Lower lobe of right lung (tissue), 2 donors: ENCODE results near the gene LRRC15. TPM values are rescaled to one million over a fixed set of nuclear protein-coding genes. Genes with fewer than 3 reads are reported as not detected.

Experiments
- ATAC-seq, 2 donors: fragments of 200-7000 bp; cut with Tn5 transposase; one replicate each; pipeline ENCODE4 v1.9.1; 2020 to 2022; ENCODE audit warnings: mild to moderate bottlenecking in 2 of 2, moderate library complexity in 2 of 2
- DNase-seq: peaks from one replicate; pipeline ENCODE4 v3.0.0-alpha.2; 2020
- H3K27ac ChIP-seq: fragments of 200-600 bp; one replicate; pipeline ENCODE4 v1.8.0; 2022
- H3K27me3 ChIP-seq: fragments of 200-600 bp; one replicate; pipeline ENCODE4 v1.8.0; 2022; ENCODE audit warnings: low read depth
- H3K36me3 ChIP-seq: fragments of 200-600 bp; one replicate; pipeline ENCODE4 v1.8.0; 2022; ENCODE audit warnings: mild to moderate bottlenecking
- H3K4me1 ChIP-seq: fragments of 200-600 bp; one replicate; pipeline ENCODE4 v1.8.0; 2022
- H3K4me3 ChIP-seq: fragments of 200-600 bp; one replicate; pipeline ENCODE4 v1.8.0; 2022; ENCODE audit warnings: mild to moderate bottlenecking
- H3K9me3 ChIP-seq: fragments of 200-600 bp; one replicate; pipeline ENCODE4 v1.8.0; 2022
- CTCF ChIP-seq: fragments of 200-600 bp; IDR thresholded peaks from one replicate; pipeline ENCODE4 v1.8.0; 2022; ENCODE audit warnings: antibody characterized with exemption, mild to moderate bottlenecking
- intact Hi-C: fragments of 100-400 bp; cut with DNase I; formaldehyde crosslinking; loops from one replicate; pipeline ENCODE4 v1.11.0; 2022
- total RNA-seq: library from RNA; stranded (reverse); fragmentation: NEBNext Ultra II Directional; extraction: Animal tissue kit (Norgen Biotek cat#: 25700); gene quantifications from one replicate; pipeline ENCODE4 v1.2.1, GENCODE V29; 2021
- donor health status: DM: no; HTN: yes; CAD: no; lungs with severe emphysema.

LRRC15 gene
- total RNA-seq, 1 donor from 2014 or later = 0.24 TPM

DNA sequence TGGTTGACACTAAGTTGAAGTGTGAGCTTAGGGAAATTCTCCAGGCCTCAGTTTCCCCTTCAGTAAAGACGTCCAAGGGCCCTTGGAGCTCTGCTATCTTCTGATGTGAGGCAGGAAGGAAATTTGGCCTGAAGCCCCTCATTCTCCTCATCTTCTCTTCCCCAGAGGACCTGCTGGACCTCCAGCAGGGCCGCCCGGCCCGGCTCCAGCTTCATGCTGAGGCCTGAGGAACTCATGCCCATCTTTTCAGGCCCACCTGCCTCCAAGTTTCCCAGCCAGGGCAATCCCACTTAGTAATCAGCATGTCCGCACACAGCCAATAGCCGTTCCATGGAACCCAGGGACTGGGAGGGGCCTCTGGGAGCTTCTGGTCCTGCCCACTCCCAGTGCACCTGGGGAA lies 4.0 kb downstream of the LRRC15 start:
- no peak for ATAC-seq

DNA sequence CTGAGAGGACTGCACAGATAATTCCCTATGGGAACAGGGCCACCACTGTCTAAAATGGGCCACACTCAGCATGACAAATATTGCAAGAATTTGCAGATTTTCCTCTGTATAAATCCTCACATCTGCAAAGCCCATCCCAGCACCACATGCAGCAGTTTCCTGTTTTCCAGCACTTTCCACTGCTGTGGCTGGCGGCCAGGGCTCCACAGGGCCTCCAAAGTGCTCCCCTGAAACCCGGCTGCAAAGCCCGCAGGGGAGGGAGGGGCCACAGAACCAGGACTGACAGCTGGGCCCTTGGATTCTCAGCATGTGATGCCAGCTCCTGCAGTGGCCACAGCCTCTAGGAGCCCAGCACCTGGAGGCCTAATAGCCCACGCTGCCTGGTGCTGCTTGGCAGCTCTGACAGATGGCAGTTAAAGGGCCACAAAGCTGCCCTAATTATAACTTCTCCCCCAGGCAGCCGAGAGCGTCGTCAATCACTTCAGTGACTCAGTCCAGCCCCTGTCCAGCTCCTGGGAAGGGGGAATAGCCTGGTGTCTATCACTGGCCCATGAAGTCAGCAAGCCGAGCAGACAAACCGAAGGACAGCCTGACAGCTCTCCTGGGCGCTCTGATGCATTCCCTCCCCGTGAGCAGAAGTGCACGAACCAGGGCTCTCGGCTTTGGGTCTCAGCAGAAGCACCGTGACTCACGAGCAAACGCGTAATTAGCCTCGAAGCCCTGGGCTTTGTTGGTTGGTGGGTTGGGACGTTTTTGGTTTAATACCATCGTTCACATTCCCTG lies 4.7 kb downstream of the LRRC15 start:
- Histone ChIP-seq H3K9me3 (no peaks in the 10 kb centered on the region), H3K27me3 (peaks cover 16% of the 10 kb centered on the region), H3K4me3 (no peak overlapping the region), H3K27ac (no peak overlapping the region), H3K36me3 (no peaks in the 10 kb centered on the region), H3K4me1 (no peaks in the 10 kb centered on the region)
- TF ChIP-seq CTCF = no peak
- intact Hi-C loops = no loop called here
- ATAC-seq = peak in 1 of 2 donors; percentile 39
- no peak for DNase-seq

More for the DNA sequence above, 4.0 kb downstream of the LRRC15 start:
- intact Hi-C loops = no loop called here
- no peak for TF ChIP-seq CTCF
- Histone ChIP-seq H3K27ac (no peak overlapping the region), H3K27me3 (peaks cover 21% of the 10 kb centered on the region), H3K36me3 (no peaks in the 10 kb centered on the region), H3K4me1 (no peaks in the 10 kb centered on the region), H3K4me3 (no peak overlapping the region), H3K9me3 (no peaks in the 10 kb centered on the region)
- no peak for DNase-seq

GRCh38 chr3:194364314-194364651 lies 5.3 kb downstream of the LRRC15 start:
- Histone ChIP-seq H3K36me3 (no peaks in the 10 kb centered on the region), H3K27ac (no peak overlapping the region), H3K4me3 (no peak overlapping the region), H3K4me1 (no peaks in the 10 kb centered on the region), H3K27me3 (peaks cover 10% of the 10 kb centered on the region), H3K9me3 (no peaks in the 10 kb centered on the region)
- ATAC-seq = no peak
- DNase-seq = no peak
- intact Hi-C loops = no loop called here
- TF ChIP-seq CTCF = no peak

DNA sequence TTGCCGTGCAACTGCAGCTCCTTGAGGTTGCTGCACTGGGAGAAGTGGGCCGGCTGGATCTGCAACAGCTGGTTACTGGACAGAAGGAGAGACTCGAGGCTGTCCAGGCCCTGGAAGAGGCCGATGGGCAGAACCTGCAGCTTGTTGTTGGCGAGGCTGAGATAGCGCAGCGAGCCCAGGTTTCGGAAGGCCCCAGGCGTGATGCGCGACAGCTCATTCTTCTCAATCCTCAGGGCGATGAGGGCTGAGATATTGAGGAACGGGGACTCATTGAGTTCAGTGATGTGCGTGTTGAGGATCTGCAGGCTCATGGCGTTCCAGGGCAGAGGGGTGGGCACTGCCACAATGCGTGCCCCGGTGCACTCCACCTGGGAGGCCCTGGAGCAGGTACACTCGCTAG lies 9.0 kb downstream of the LRRC15 start:
- H3K36me3 ChIP-seq = no peaks in the 10 kb centered on the region
- H3K9me3 ChIP-seq = no peaks in the 10 kb centered on the region
- no peak for TF ChIP-seq CTCF
- H3K27ac ChIP-seq = no peak overlapping the region
- H3K27me3 ChIP-seq = no peaks in the 10 kb centered on the region
- intact Hi-C loops = no loop called here
- H3K4me1 ChIP-seq = no peaks in the 10 kb centered on the region
- DNase-seq = no peak
- H3K4me3 ChIP-seq = no peak overlapping the region
- no peak for ATAC-seq

- H3K36me3 ChIP-seq = no peaks in the 10 kb centered on the region
- no peak for TF ChIP-seq CTCF
- ATAC-seq = no peak
- intact Hi-C loops = no loop called here
- no peak overlapping the region for H3K27ac ChIP-seq
- H3K27me3 ChIP-seq = no peaks in the 10 kb centered on the region
- H3K4me3 ChIP-seq = no peak overlapping the region
- H3K4me1 ChIP-seq = no peaks in the 10 kb centered on the region
- DNase-seq = no peak
- H3K9me3 ChIP-seq = no peaks in the 10 kb centered on the region
These were observed 11.9 kb downstream of the LRRC15 start for GRCh38 chr3:194357681-194358080.
